Mesothelial cell of epicardium (in vitro differentiated cells): ENCODE measurements around the gene CD209. TPM values are rescaled to one million over a fixed set of nuclear protein-coding genes. Genes with fewer than 3 reads are reported as not detected.

Source experiments
- DNase-seq, 2 experiments: peaks; one replicate each; pipeline ENCODE4 v3.0.0; 2021; ENCODE audit warnings: low spot score in 2 of 2; ENCODE audit not compliant: unreplicated experiment in 2 of 2
- H3K27ac Mint-ChIP-seq: 2 replicates; pipeline ENCODE4 v1.8.0; 2021; ENCODE audit warnings: mixed read lengths
- H3K27me3 Mint-ChIP-seq: 2 replicates; pipeline ENCODE4 v1.8.0; 2021; ENCODE audit warnings: low read depth, mixed read lengths
- H3K36me3 Mint-ChIP-seq: 2 replicates; pipeline ENCODE4 v1.8.0; 2021; ENCODE audit warnings: mixed read lengths
- H3K4me1 Mint-ChIP-seq: 2 replicates; pipeline ENCODE4 v1.8.0; 2021; ENCODE audit warnings: mixed read lengths
- H3K4me3 Mint-ChIP-seq: 2 replicates; pipeline ENCODE4 v1.8.0; 2021; ENCODE audit warnings: mild to moderate bottlenecking, moderate library complexity, mixed read lengths
- H3K9me3 Mint-ChIP-seq: 2 replicates; pipeline ENCODE4 v1.8.0; 2021; ENCODE audit warnings: mixed read lengths
- total RNA-seq: library from RNA; stranded (reverse); gene quantifications from 3 replicates; pipeline ENCODE4 v1.2.1, GENCODE V29; 2021
- TF ChIP-seq, protein P1 (sequence below): fragments of 200-600 bp; sonication (generic); IDR thresholded peaks from one replicate; pipeline ENCODE4 v1.5.0; 2021; ENCODE audit warnings: antibody characterized with exemption; ENCODE audit not compliant: unreplicated experiment

Gene CD209
- total RNA-seq, 1 donor from 2014 or later: not detected

GRCh38 chr19:7706955-7707456 lies 40.3 kb downstream of the CD209 start:
- peaks cover 26% of the 10 kb centered on the region for H3K27me3 Mint-ChIP-seq
- no peak for DNase-seq
- H3K4me1 Mint-ChIP-seq: no peaks in the 10 kb centered on the region
- no peak overlapping the region for H3K4me3 Mint-ChIP-seq
- no peaks in the 10 kb centered on the region for H3K36me3 Mint-ChIP-seq
- no peaks in the 10 kb centered on the region for H3K9me3 Mint-ChIP-seq
- H3K27ac Mint-ChIP-seq: no peak overlapping the region
- TF ChIP-seq, protein P1, sequence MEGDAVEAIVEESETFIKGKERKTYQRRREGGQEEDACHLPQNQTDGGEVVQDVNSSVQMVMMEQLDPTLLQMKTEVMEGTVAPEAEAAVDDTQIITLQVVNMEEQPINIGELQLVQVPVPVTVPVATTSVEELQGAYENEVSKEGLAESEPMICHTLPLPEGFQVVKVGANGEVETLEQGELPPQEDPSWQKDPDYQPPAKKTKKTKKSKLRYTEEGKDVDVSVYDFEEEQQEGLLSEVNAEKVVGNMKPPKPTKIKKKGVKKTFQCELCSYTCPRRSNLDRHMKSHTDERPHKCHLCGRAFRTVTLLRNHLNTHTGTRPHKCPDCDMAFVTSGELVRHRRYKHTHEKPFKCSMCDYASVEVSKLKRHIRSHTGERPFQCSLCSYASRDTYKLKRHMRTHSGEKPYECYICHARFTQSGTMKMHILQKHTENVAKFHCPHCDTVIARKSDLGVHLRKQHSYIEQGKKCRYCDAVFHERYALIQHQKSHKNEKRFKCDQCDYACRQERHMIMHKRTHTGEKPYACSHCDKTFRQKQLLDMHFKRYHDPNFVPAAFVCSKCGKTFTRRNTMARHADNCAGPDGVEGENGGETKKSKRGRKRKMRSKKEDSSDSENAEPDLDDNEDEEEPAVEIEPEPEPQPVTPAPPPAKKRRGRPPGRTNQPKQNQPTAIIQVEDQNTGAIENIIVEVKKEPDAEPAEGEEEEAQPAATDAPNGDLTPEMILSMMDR: no peak

DNA sequence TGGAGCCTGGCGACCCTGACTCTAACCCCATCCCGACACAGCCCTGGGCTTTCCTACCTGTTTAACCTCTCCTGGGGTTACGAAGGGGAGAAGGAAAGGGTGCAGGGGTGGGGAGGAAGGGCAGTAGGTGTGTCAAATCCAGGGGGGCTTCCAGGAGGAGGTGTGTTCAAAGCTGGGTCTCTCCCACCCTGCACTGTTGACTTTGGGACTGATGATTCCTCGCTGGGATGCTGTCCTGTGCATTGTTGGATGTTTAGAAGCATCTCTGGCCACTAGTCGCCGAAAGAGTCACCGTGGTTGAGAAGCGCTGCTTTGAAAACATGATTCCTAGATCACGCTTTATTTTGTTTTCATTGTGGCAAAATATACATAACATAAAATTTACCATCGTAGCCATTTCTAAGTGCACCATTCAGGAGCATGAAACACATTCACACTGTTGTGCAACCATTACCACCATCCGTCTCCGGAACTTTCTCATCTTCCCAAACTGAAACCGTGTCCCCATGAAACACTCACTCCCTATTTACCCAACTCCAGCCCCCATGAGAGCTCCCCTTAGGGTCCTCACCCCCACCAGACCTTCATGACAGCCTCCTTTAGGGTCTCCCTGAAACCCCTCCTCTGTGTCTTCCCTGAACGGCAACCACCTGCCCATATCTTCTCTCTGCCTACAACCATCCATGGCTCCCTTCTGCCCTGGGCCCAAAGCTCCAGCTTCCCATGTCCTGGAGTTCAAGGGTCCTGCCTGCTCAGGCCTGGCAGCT lies 41.0 kb downstream of the CD209 start:
- no peak for DNase-seq
- H3K9me3 Mint-ChIP-seq: no peaks in the 10 kb centered on the region
- H3K4me3 Mint-ChIP-seq: no peak overlapping the region
- peaks cover 29% of the 10 kb centered on the region for H3K27me3 Mint-ChIP-seq
- no peaks in the 10 kb centered on the region for H3K36me3 Mint-ChIP-seq
- H3K4me1 Mint-ChIP-seq: no peaks in the 10 kb centered on the region
- TF ChIP-seq, protein P1: no peak
- H3K27ac Mint-ChIP-seq: no peak overlapping the region

- H3K4me1 Mint-ChIP-seq: no peaks in the 10 kb centered on the region
- H3K9me3 Mint-ChIP-seq: no peaks in the 10 kb centered on the region
- TF ChIP-seq, protein P1: no peak
- H3K4me3 Mint-ChIP-seq: no peak overlapping the region
- peaks cover 29% of the 10 kb centered on the region for H3K27me3 Mint-ChIP-seq
- no peaks in the 10 kb centered on the region for H3K36me3 Mint-ChIP-seq
- no peak overlapping the region for H3K27ac Mint-ChIP-seq
- DNase-seq: no peak
These were observed 41.7 kb downstream of the CD209 start for GRCh38 chr19:7705387-7706187.

DNA sequence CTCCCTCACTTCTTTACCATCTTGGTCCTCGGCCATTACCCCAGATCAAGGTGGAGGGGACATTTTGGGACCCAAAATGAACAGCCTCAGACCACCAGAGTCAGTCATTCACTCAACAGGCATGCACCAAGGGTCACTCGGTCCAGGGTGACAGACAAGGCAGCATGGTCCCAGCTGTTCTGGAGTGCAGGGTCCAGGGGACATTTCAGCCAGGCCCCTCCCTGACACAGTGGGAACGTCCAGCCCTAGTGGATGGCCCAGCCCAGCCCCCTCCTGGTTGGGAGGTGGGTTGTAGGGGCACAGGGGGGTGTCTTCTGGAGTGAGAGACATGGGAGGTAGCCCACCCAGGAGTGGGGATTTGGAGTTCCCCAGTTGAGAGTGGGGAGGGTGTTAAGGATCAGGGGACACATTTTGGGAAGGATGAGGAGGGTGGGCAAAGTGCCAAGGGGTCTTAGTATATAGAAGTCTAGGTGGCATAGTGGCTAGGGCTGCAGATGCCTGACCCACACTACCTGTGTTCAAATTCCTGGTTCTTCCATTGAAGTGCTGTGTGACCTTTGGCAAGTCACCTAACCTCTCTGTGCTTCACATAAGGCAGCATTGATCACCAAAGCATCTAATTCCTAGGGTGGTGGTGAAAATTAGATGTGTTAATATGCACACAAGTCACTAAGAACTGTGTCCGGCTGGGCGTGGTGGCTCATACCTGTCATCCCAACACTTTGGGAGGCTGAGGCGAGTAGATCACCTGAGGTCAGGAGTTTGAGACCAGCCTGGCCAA lies 42.9 kb downstream of the CD209 start:
- no peaks in the 10 kb centered on the region for H3K9me3 Mint-ChIP-seq
- TF ChIP-seq, protein P1: no peak

DNA sequence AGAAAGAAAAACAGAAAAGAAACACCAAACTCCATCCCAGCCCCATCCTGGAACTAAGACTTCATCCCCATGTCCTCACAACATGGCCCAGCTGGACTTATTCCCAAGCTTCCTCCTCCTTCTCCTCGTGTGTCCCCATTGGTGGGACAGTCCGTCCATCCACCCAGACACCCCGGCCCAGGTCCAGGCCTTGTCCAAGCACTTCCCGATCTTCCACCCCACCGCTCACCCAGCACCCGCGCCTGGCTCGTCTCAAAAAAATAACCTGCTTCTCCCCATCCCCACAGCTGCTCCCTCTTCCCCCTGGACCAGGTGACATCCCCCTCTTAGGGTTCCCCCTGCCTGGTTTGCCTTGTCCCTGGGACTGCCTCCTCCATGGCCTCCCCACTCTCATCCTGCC lies 44.0 kb downstream of the CD209 start:
- H3K9me3 Mint-ChIP-seq: no peaks in the 10 kb centered on the region
- no peak overlapping the region for H3K27ac Mint-ChIP-seq
- H3K4me3 Mint-ChIP-seq: no peak overlapping the region
- no peak for DNase-seq
- TF ChIP-seq, protein P1: no peak
- no peaks in the 10 kb centered on the region for H3K36me3 Mint-ChIP-seq
- no peaks in the 10 kb centered on the region for H3K4me1 Mint-ChIP-seq
- H3K27me3 Mint-ChIP-seq: peaks cover 43% of the 10 kb centered on the region

More for the DNA sequence above, 42.9 kb downstream of the CD209 start:
- Mint-ChIP-seq H3K36me3 (no peaks in the 10 kb centered on the region), H3K4me3 (no peak overlapping the region), H3K27me3 (peaks cover 31% of the 10 kb centered on the region), H3K27ac (no peak overlapping the region), H3K4me1 (no peaks in the 10 kb centered on the region)
- DNase-seq: no peak
